Stimulated activated CD8-positive, alpha-beta memory T cell treated with anti-CD3 and anti-CD28 coated beads, Interleukin-2, amount 100 ng/mL, for 1 hour (primary cell): ENCODE measurements around the gene CLDN4.
"Not testable (repeated sequence)": the region's sequence is repeated elsewhere in the genome, so short reads cannot be mapped to it uniquely, and the experiment has no call there.

ENCODE experiments used
- DNase-seq, 2 donors: peaks; one replicate each; pipeline ENCODE4 v3.0.0-alpha.2; 2020; ENCODE audit warnings: low read depth in 2 of 2

CLDN4 gene, protein sequence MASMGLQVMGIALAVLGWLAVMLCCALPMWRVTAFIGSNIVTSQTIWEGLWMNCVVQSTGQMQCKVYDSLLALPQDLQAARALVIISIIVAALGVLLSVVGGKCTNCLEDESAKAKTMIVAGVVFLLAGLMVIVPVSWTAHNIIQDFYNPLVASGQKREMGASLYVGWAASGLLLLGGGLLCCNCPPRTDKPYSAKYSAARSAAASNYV

GRCh38 chr7:73830681-73831583 lies at the start of gene CLDN4:
TSS of gene CLDN4 (plus strand) at chr7:73830996. CDS start at chr7:73831202, 206 bp downstream.
- no peak for DNase-seq

DNA sequence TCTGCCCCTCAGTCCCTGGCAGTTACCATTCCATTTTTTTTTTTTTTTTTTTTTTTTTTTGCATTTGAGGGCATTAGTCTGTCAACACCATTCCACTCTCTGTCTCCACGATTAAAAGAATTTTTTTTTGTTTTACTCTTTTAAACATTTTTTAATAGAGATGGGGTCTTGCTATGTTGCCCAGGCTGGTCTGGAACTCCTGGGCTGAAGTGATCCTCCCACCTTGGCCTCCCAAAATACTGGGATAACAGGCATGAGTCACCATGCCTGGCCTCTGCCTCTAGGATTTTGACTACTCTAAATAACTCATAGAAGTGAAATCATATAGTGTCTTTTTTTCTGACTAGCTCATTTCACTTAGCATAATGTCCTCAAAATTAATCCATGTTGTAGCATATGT lies 44.2 kb upstream of the CLDN4 start:
- no peak for DNase-seq

DNA sequence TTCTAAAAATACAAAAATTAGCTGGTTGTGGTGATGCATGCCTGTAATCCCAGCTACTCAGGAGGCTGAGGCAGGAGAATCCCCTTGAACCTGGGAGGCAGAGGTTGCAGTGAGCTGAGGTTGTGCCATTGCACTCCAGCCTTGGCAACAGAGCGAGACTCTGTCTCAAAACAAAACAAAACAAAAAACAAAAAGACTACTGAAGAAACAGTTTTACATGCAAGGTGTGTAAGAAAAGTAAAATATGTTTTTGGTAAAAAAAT lies 43.1 kb upstream of the CLDN4 start:
- not testable (repeated sequence) for DNase-seq

- DNase-seq = no peak
Measured at GRCh38 chr7:73789051-73789450, 41.7 kb upstream of the CLDN4 start.

GRCh38 chr7:73791170-73791690 lies 39.6 kb upstream of the CLDN4 start:
- DNase-seq = not testable (repeated sequence)

- not testable (repeated sequence) for DNase-seq
Measured at GRCh38 chr7:73795188-73795587, 35.6 kb upstream of the CLDN4 start.

DNA sequence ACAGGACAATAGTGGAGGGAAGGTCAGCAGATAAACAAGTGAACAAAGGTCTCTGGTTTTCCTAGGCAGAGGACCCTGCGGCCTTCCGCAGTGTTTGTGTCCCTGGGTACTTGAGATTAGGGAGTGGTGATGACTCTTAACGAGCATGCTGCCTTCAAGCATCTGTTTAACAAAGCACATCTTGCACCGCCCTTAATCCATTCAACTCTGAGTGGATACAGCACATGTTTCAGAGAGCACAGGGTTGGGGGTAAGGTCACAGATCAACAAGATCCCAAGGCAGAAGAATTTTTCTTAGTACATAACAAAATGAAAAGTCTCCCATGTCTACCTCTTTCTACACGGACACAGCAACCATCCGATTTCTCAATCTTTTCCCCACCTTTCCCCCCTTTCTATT lies 34.1 kb upstream of the CLDN4 start:
- DNase-seq = not testable (repeated sequence)

DNA sequence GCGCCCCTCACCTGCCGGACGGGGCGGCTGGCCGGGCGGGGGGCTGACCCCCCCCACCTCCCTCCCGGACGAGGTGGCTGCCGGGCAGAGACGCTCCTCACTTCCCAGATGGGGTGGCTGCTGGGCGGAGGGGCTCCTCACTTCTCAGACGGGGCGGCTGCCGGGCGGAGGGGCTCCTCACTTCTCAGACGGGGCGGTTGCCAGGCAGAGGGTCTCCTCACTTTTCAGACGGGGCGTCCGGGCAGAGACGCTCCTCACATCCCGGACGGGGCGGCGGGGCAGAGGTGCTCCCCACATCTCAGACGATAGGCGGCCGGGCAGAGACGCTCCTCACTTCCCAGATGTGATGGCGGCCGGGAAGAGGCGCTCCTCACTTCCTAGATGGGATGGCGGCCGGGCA lies 33.6 kb upstream of the CLDN4 start:
- DNase-seq = not testable (repeated sequence)

DNA sequence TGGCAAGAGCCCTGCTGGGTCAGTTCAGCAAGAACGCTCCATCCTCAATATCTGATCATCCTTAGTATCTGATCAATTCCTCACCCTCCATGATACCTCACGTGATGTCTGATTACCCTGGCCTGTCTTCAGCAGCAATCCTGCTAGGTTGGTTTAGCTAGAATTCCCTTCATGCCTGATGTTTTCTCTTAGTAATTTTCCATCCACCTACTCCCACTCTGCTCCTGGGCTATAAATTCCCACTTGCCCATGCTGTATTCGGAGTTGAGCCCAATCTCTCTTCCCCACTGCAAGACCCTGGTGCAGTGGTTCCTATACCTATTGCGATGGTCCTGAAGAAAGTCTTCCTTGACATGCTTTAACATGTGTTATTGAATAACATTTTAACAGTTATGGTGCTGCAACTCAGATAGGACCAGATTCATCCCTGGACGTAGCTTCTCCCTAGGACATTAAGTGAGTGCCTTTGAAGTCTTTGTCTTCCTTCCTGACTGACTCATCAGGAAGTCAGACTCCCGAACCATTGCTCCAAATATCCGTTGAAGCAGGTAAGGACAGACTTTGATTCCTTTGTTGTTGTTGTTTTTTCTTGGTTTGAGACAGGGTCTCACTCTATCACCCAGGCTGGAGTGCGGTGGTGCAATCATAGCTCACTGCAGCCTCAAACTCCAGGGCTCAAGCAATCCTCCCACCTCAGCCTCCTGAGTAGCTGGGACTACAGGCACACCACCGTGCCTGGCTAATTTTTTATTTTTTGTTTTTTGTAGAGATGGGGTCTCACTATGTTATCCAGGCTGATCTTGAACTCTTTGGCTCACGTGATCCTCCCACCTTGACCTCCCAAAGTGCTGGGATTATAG lies 31.3 kb upstream of the CLDN4 start:
- no peak for DNase-seq

GRCh38 chr7:73801577-73801976 lies 29.2 kb upstream of the CLDN4 start:
- no peak for DNase-seq

- no peak for DNase-seq
Measured at GRCh38 chr7:73802459-73802858, 28.3 kb upstream of the CLDN4 start.

GRCh38 chr7:73809467-73809951 lies 21.3 kb upstream of the CLDN4 start:
- DNase-seq = no peak

- DNase-seq = no peak
Measured at GRCh38 chr7:73810998-73811360, 19.8 kb upstream of the CLDN4 start.

DNA sequence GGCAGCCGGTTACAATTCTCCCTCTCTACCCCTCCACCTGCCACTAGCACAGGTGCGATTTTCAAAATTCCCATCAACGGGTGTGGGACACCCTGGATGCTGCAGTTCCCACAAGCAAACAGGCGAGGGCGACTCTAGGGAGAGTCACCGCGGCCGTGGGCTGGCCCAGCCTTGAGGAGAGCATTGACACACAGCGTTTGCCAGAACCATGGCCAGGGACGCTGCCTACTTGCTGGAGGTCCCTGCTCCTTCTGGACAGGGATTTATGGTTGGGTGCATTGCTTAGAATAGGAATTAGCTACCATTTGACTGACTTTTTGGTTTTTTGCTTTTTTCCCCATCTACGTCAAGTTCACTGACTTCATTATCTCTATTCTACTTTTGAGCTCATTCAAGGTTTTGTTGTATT lies 19.0 kb upstream of the CLDN4 start:
- DNase-seq = peak in 1 of 2 donors; percentile 16

DNA sequence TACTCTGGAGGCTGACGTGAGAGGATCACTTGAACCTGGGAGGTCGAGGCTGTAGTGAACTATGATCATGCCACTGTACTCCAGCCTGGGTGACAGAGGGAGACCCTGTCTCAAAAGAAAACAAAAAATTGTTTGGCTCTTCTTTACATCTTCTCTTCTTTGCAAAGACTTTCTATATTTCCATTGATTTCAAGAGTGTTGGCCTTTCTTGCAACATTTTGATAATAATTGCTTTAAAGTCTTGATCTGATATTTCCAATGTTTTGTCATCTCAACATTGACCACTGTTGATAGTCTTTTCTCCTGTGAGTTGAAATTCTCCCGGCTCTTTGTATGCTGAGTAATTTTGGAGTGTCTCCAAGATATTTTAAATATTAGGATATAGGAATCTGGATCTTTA lies 17.8 kb upstream of the CLDN4 start:
- DNase-seq = no peak

DNA sequence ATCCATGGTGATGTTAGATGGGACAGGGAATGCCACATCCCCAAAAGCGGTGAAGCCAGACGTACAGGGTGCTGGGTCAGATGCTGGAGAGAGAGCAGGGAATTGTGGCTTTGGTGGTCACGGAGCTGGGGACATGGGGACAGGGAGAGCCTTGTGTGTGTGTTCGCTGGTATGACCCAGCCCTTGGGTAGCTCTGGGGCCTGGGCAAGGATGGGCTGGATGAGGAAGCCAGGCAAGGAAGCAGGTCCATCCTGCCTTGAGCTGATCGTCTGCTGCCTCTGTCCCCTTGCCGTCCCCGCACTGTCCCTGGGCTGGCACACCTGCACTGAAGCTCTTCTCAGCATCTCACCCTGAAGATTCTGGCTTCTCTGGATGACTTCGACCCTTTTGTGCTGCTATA lies 15.4 kb upstream of the CLDN4 start:
- no peak for DNase-seq

DNA sequence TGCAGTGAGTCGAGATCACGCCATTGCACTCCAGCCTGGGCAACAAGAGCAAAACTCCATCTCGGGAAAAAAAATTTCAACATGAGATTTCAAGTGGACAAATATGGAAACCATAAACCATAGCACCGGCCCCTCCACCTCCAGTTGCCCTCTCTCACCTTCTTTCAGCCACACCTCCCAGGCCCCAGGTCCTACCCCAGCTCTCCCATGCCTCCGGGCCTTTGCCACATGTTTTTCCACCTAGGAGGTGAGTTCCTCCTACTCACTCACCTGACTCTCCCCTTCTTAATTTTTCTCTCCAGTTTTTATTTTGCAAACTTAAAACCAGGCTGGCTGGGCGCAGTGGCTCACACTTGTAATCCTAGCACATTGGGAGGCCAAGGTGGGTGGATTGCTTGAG lies 13.7 kb upstream of the CLDN4 start:
- DNase-seq = no peak

DNA sequence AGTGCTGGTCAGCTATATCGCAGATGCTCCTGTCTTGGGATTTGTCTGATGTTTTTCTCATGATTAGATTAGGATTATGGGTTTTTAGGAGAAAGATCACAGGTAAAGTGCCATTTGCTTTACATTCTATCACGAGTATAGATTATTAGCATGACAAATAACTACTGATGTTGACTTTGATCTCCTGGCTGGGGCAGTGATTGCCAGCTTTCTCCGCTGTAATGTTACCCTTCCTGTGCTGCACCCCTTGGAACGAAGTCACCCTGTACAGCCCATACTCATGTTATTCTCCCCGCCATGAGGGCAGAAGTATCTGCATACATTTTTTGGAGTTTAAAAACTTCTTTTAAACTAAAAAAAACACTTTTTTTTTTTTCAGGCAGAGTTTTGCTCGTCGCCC lies 10.8 kb upstream of the CLDN4 start:
- no peak for DNase-seq

GRCh38 chr7:73821597-73822285 lies 9.1 kb upstream of the CLDN4 start:
- DNase-seq = not testable (repeated sequence)

DNA sequence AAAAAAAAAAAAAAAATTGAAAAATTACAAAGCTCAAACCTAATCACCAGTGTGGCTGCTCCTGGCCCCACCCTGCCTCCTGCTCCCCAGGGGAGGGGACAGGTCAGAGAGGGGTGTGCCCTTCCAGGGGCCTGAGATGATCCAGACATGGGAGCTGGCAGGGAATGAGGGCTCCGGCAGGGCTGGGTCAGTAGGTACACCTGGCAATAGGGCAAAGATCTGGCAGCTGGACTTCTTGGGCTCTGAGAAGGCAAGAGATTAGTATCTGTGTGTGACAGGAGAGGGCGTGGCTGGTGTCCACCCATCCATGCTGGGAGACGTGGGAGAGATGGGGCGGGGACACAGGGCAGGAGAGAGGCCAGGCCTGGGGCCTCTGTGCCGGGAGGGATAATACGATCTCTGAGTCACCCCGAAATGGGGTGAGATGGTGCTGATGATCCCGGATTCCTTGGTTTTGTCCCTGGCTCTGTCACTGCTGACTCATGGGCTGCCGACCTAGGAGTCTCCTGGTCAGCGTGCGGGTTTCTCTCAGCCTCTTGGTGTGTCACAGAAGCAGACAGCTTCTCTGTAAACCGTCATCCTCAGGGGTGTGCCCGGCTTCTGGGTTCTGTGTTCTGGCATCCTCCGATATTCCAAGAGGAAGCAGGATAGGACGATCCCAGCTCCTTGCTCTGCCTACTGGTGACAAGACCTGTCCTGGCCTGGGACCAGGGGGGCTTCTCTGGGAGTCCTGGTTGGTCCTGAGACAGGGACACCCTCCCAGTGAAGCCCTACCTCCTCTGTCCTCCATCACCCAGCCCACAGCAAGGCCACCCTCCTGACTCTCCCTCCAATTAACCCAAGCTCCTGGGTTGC lies 8.2 kb upstream of the CLDN4 start:
- no peak for DNase-seq

DNA sequence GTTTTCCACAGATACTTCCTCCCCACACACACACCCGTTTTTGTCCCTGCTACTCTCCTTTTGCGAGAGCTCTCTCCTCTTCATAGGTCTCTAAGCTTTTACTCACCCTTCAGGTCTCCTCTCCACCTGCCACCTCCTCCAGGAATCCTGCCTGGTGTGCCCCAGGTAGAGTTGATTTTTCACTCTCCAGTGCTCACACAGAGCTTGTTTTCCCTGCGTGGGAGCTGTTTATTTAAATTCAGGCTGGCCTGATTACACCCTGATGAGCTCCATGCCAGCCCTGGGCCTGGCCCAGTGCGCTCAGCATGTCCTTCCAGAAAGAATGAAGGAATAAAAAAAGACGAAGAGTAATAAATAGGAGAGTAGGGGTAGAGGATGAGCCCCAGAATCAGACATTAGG lies 7.5 kb upstream of the CLDN4 start:
- no peak for DNase-seq
